22Rv1 (cell line): ENCODE measurements around the gene ADM2.

Experiments used
- H3K27ac ChIP-seq: fragments of 450-650 bp; 2 replicates; pipeline ENCODE4 v1.5.1; 2017
- CTCF ChIP-seq: fragments of 450-650 bp; IDR thresholded peaks from 2 replicates; pipeline ENCODE4 v1.5.1; 2017; ENCODE audit warnings: mild to moderate bottlenecking
- ZFX ChIP-seq: fragments of 450-650 bp; IDR thresholded peaks from 2 replicates; pipeline ENCODE4 v1.6.1; 2017; ENCODE audit warnings: antibody characterized with exemption, borderline replicate concordance

The ADM2 gene

GRCh38 chr22:50436841-50437341 lies 44.5 kb upstream of the ADM2 start:
- H3K27ac ChIP-seq = no peak overlapping the region
- no peak for TF ChIP-seq ZFX
- no peak for TF ChIP-seq CTCF

GRCh38 chr22:50437511-50438304 lies 43.6 kb upstream of the ADM2 start:
- no peak overlapping the region for H3K27ac ChIP-seq
- TF ChIP-seq ZFX = no peak
- no peak for TF ChIP-seq CTCF

- TF ChIP-seq ZFX (no peak), CTCF (no peak)
- H3K27ac ChIP-seq = no peak overlapping the region
These were observed 42.8 kb upstream of the ADM2 start for GRCh38 chr22:50438305-50439275.

GRCh38 chr22:50439314-50439870 lies 42.0 kb upstream of the ADM2 start:
- H3K27ac ChIP-seq = no peak overlapping the region; the same call in 1 of the 2 replicates
- TF ChIP-seq ZFX = no peak
- TF ChIP-seq CTCF = no peak

- H3K27ac ChIP-seq = no peak overlapping the region; the same call in 1 of the 2 replicates
- no peak for TF ChIP-seq CTCF
- no peak for TF ChIP-seq ZFX
These were observed 41.4 kb upstream of the ADM2 start for GRCh38 chr22:50439871-50440331.

- H3K27ac ChIP-seq = no peak overlapping the region
- TF ChIP-seq CTCF (no peak), ZFX (no peak)
These were observed 40.6 kb upstream of the ADM2 start for GRCh38 chr22:50440544-50441249.
